BE2C (cell line): ENCODE results near the gene KRT79.

Source experiments
- DNase-seq: peaks from one replicate; pipeline ENCODE4 v3.0.0-alpha.2; 2020
- H3K27me3 ChIP-seq: fragments of 250-450 bp; sonication (Bioruptor Pico); 2 replicates; pipeline ENCODE4 v1.5.1; 2020; ENCODE audit warnings: mild to moderate bottlenecking
- H3K36me3 ChIP-seq: fragments of 250-450 bp; sonication (Bioruptor Pico); 2 replicates; pipeline ENCODE4 v1.5.1; 2020; ENCODE audit warnings: mild to moderate bottlenecking
- H3K4me1 ChIP-seq: fragments of 250-450 bp; sonication (Bioruptor Pico); 2 replicates; pipeline ENCODE4 v1.5.1; 2020
- H3K4me3 ChIP-seq: 2 replicates; pipeline ENCODE4 v1.5.1; 2011; ENCODE audit warnings: low read depth, low read length
- H3K9me3 ChIP-seq: fragments of 250-450 bp; sonication (Bioruptor Pico); 2 replicates; pipeline ENCODE4 v1.5.1; 2020
- CTCF ChIP-seq: IDR thresholded peaks from 2 replicates; pipeline ENCODE4 v1.5.1; 2012; ENCODE audit warnings: mild to moderate bottlenecking, low read depth, low read length

Gene KRT79

DNA sequence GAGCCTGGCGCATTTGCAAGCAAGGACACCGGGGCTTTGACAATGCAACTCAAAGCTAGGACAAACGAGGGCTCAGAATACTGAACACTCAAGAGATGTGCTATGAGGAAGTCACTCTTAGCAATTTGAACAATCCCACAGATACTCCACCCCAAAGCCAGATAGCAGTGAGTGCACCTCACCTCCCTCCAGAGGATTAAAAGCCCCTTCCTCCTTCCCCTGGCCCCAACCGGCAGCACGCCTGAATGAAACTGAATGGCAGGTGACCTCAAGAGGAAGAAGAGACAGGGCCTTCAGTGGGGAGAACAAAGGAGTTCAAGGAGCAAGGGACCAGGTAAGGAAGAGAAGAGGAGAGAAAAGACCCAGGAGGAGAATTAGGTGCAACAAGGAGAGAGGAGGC is 16.6 kb upstream of the KRT79 start:
- Histone ChIP-seq H3K36me3 (no peaks in the 10 kb centered on the region), H3K4me1 (no peaks in the 10 kb centered on the region), H3K27me3 (peaks cover 8% of the 10 kb centered on the region), H3K4me3 (no peak overlapping the region), H3K9me3 (no peaks in the 10 kb centered on the region)
- DNase-seq: no peak
- no peak for TF ChIP-seq CTCF

- no peaks in the 10 kb centered on the region for H3K9me3 ChIP-seq
- H3K4me3 ChIP-seq: no peak overlapping the region
- TF ChIP-seq CTCF: no peak
- DNase-seq: no peak
- peaks cover 8% of the 10 kb centered on the region for H3K27me3 ChIP-seq
- no peaks in the 10 kb centered on the region for H3K4me1 ChIP-seq
- no peaks in the 10 kb centered on the region for H3K36me3 ChIP-seq
Measured at GRCh38 chr12:52849511-52849910, 15.4 kb upstream of the KRT79 start.

DNA sequence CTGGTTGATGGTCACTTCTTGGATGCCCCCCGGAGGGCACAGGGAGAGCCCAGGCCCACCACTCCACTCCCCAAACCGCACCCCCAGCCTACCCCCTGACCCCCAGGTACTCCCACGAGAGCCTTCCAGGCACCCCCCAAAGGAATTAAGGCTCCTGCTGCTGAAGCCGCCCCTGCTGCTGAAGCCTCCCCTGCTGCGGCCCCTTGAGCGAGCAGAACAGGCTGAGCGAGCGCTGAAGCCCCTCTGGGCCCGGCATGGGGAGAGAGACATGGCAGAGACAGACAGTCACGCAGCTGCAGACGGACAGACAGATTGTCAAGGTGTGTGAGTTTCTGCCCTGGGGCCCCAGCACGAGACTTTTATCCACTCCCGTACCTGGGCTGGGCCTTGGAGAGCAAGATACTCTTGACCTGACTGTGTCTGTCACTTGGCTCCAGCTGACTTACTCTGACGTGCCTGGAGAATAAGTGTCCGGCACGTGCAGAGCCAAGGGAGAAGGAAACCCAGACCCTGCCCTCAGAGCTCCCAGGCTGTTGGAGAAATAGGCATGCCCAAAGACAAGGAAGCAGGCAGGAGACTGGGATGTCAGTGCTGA is 14.6 kb upstream of the KRT79 start, which contains the start of gene KRT78:
TSS of gene KRT78 (minus strand) at position 334 of the 595 bp plus-strand sequence. CDS start at position 270, 64 bp downstream.
- H3K9me3 ChIP-seq: no peaks in the 10 kb centered on the region
- no peaks in the 10 kb centered on the region for H3K4me1 ChIP-seq
- no peak within 1 kb of the TSS for H3K4me3 ChIP-seq
- peaks cover 8% of the 10 kb centered on the region for H3K27me3 ChIP-seq
- no peak for DNase-seq
- no peaks in the 10 kb centered on the region for H3K36me3 ChIP-seq
- no peak for TF ChIP-seq CTCF

GRCh38 chr12:52847335-52848102 is 13.4 kb upstream of the KRT79 start:
- Histone ChIP-seq H3K9me3 (no peaks in the 10 kb centered on the region), H3K4me1 (no peaks in the 10 kb centered on the region), H3K36me3 (no peaks in the 10 kb centered on the region), H3K4me3 (no peak overlapping the region), H3K27me3 (peaks cover 9% of the 10 kb centered on the region)
- TF ChIP-seq CTCF: no peak
- no peak for DNase-seq

GRCh38 chr12:52846356-52846970 is 12.4 kb upstream of the KRT79 start:
- H3K36me3 ChIP-seq: no peaks in the 10 kb centered on the region
- no peaks in the 10 kb centered on the region for H3K9me3 ChIP-seq
- no peak for DNase-seq
- TF ChIP-seq CTCF: no peak
- H3K27me3 ChIP-seq: peaks cover 18% of the 10 kb centered on the region
- H3K4me1 ChIP-seq: no peaks in the 10 kb centered on the region
- H3K4me3 ChIP-seq: no peak overlapping the region

- no peaks in the 10 kb centered on the region for H3K4me1 ChIP-seq
- H3K36me3 ChIP-seq: no peaks in the 10 kb centered on the region
- H3K4me3 ChIP-seq: no peak overlapping the region
- H3K9me3 ChIP-seq: no peaks in the 10 kb centered on the region
- DNase-seq: no peak
- peaks cover 13% of the 10 kb centered on the region for H3K27me3 ChIP-seq
- TF ChIP-seq CTCF: no peak
Measured at GRCh38 chr12:52845946-52846345, 11.8 kb upstream of the KRT79 start.
